K562 (cell line): ENCODE results near the gene SPCS3. TPM values are rescaled to one million over a fixed set of nuclear protein-coding genes. Genes with fewer than 3 reads are reported as not detected.

ENCODE experiments used
- ATAC-seq: fragments of 200-7000 bp; cut with Tn5 transposase; 3 replicates; pipeline ENCODE4 v1.9.1; 2020; ENCODE audit warnings: moderate library complexity
- BruUV-seq: library from RNA; stranded (reverse); fragments of 400-500 nt; replicated peaks from 2 replicates; lab custom pipeline; 2021; lab: Mats Ljungman, UMichigan
- CTCF ChIA-PET: fragments of 300-600 bp; formaldehyde crosslinking; extraction: SDS; loops from one replicate; lab custom pipeline; 2021; ENCODE audit warnings: low intra/inter-chr PET ratio; lab: Yijun Ruan, JAX
- POLR2A ChIA-PET: fragments of 300-600, 350-650 bp; sonication (Branson Sonifier 250); formaldehyde crosslinking; extraction: SDS; loops from one replicate; lab custom pipeline; 2021; ENCODE audit warnings: antibody characterized with exemption, inconsistent platforms; lab: Yijun Ruan, JAX
- DNase-seq, 4 experiments: peaks; one replicate each; pipeline versions ENCODE4 v3.0.0 to v3.0.0-alpha.2; 2011 to 2018; ENCODE audit warnings: low spot score in 3 of 4, mixed read lengths in 3 of 4; ENCODE audit errors: extremely low read depth in 1 of 4
- FAIRE-seq: peaks from 2 replicates; lab custom pipeline; 2011; peaks lifted over from hg19 to GRCh38; lab: Jason Lieb, UNC
- H2AFZ ChIP-seq: 2 replicates; pipeline ENCODE4 v1.6.0; 2011; ENCODE audit warnings: low read depth, low read length, control low read depth, inconsistent platforms
- H3K27ac ChIP-seq: fragments of 200-600 bp; 3 replicates; pipeline ENCODE4 v1.8.0; 2011; ENCODE audit warnings: low read depth, mild to moderate bottlenecking, control low read depth, inconsistent platforms, low read length, moderate library complexity, mixed read lengths; ENCODE audit errors: extremely low read depth
- H3K27me3 ChIP-seq, 2 experiments: fragments of 300-600 bp in 1 of 2; 2 replicates in 1 of 2; 3 replicates in 1 of 2; pipeline versions ENCODE4 v1.6.0 to v1.8.0; 2011; ENCODE audit warnings: inconsistent platforms in 2 of 2, low read length in 2 of 2, mild to moderate bottlenecking in 1 of 2, mixed read lengths in 1 of 2, moderate library complexity in 1 of 2; ENCODE audit not compliant: control insufficient read depth in 2 of 2, insufficient read depth in 2 of 2
- H3K36me3 ChIP-seq: fragments of 300-600 bp; 3 replicates; pipeline ENCODE4 v1.8.0; 2011; ENCODE audit warnings: mild to moderate bottlenecking, low read length, inconsistent platforms; ENCODE audit not compliant: control insufficient read depth, insufficient read depth
- H3K4me1 ChIP-seq, 2 experiments: fragments of 200-600 bp in 1 of 2; replicated peaks in 1 of 2; 2 replicates in 1 of 2; 3 replicates in 1 of 2; pipeline versions ENCODE4 v1.5.1 to v1.8.0; 2011; ENCODE audit warnings: inconsistent platforms in 2 of 2, low read length in 2 of 2, mild to moderate bottlenecking in 1 of 2, mixed read lengths in 1 of 2, moderate library complexity in 1 of 2; ENCODE audit not compliant: control insufficient read depth in 2 of 2, insufficient read depth in 2 of 2
- H3K4me2 ChIP-seq: 2 replicates; pipeline ENCODE4 v1.6.1; 2011; ENCODE audit warnings: low read length, control low read depth, inconsistent platforms, mixed read lengths; ENCODE audit not compliant: insufficient read depth
- H3K4me3 ChIP-seq: fragments of 200-600 bp; sonication (generic), shearing (Covaris generic); 2 replicates; pipeline ENCODE4 v1.5.1; 2016; ENCODE audit warnings: control low read depth, inconsistent platforms
- H3K79me2 ChIP-seq: fragments of 200-600 bp; 3 replicates; pipeline ENCODE4 v1.8.0; 2011; ENCODE audit warnings: low read length, inconsistent platforms; ENCODE audit not compliant: control insufficient read depth, insufficient read depth
- H3K9ac ChIP-seq, 2 experiments: 2 replicates each; pipeline versions ENCODE4 v1.6.0 to v1.6.1; 2011; ENCODE audit warnings: low read depth in 2 of 2, low read length in 2 of 2, control low read depth in 1 of 2, inconsistent platforms in 1 of 2, mild to moderate bottlenecking in 1 of 2, mixed read lengths in 1 of 2; ENCODE audit not compliant: insufficient read depth in 1 of 2
- H3K9me1 ChIP-seq: one replicate; pipeline ENCODE4 v1.6.0; 2011; ENCODE audit warnings: inconsistent platforms, mild to moderate bottlenecking, low read length, moderate library complexity; ENCODE audit not compliant: control insufficient read depth, insufficient read depth
- H3K9me3 ChIP-seq: replicated peaks from 2 replicates; pipeline ENCODE4 v1.5.1; 2011; ENCODE audit warnings: low read depth, low read length, inconsistent platforms; ENCODE audit not compliant: control insufficient read depth, insufficient read depth
- H4K20me1 ChIP-seq: replicated peaks from 2 replicates; pipeline ENCODE4 v1.6.1; 2011; ENCODE audit warnings: low read length, inconsistent platforms, mixed read lengths; ENCODE audit not compliant: control insufficient read depth, insufficient read depth
- KAT8 ChIP-seq: fragments of 450-650 bp; IDR thresholded peaks from 2 replicates; pipeline ENCODE4 v1.6.1; 2016; ENCODE audit warnings: low read depth, mild to moderate bottlenecking
- NFATC3 ChIP-seq: fragments of 450-650 bp; IDR thresholded peaks from 2 replicates; pipeline ENCODE4 v1.6.1; 2017; ENCODE audit warnings: mild to moderate bottlenecking
- NUFIP1 ChIP-seq: fragments of 450-650 bp; IDR thresholded peaks from 2 replicates; pipeline ENCODE4 v1.6.1; 2018; ENCODE audit not compliant: partially characterized antibody
- OTX1 ChIP-seq: fragments of 450-650 bp; formaldehyde crosslinking; IDR thresholded peaks from 2 replicates; pipeline ENCODE4 v1.4.0; 2022; ENCODE audit warnings: mild to moderate bottlenecking
- PRPF4 ChIP-seq: fragments of 200-400 bp; formaldehyde crosslinking; IDR thresholded peaks from one replicate; pipeline ENCODE4 v1.6.1; 2017; ENCODE audit warnings: low read length, low read depth, mild to moderate bottlenecking; ENCODE audit not compliant: insufficient read depth, poor library complexity, severe bottlenecking
- RHOXF2B ChIP-seq: fragments of 250-450 bp; sonication (Bioruptor Pico); conservative IDR thresholded peaks from 2 replicates; pipeline ENCODE4 v1.5.1; 2021
- SP2 ChIP-seq: IDR thresholded peaks from 2 replicates; pipeline ENCODE4 v1.6.1; 2011; ENCODE audit warnings: mild to moderate bottlenecking, low read depth, low read length, moderate library complexity; ENCODE audit not compliant: poor library complexity, severe bottlenecking; ENCODE audit errors: extremely low read depth
- U2AF2 ChIP-seq: fragments of 200-400 bp; formaldehyde crosslinking; optimal IDR thresholded peaks from 2 replicates; pipeline ENCODE3; 2017; ENCODE audit warnings: low read depth, mild to moderate bottlenecking, low read length
- ZBTB7A ChIP-seq: IDR thresholded peaks from 2 replicates; pipeline ENCODE4 v1.6.1; 2011; ENCODE audit warnings: low read depth, mild to moderate bottlenecking, low read length, moderate library complexity, borderline replicate concordance; ENCODE audit not compliant: control insufficient read depth
- ZEB2 ChIP-seq: fragments of 450-650 bp; IDR thresholded peaks from 2 replicates; pipeline ENCODE4 v1.6.1; 2016
- WGBS: fragments of 100-300 bp; shearing (Covaris generic); methylation state at CpG from one replicate; pipeline ENCODE4 v1.1.6; 2016; ENCODE audit warnings: low coverage, mixed read lengths; ENCODE audit not compliant: insufficient coverage; ENCODE audit errors: missing lambda C conversion rate; 5-methylcytosine and 5-hydroxymethylcytosine counted together
- in situ Hi-C: fragments of 300-500 bp; cut with MboI; formaldehyde crosslinking; loops from 4 replicates; pipeline ENCODE4 v1.15.0; 2018; ENCODE audit warnings: inconsistent platforms, mixed read lengths
- intact Hi-C: fragments of 100-400 bp; cut with micrococcal nuclease; formaldehyde crosslinking; loops from 2 replicates; pipeline ENCODE4 v1.14.2; 2022
- polyA plus RNA-seq, 8 experiments: library from polyadenylated mRNA; depleted of rRNA in 4 of 8; stranded (reverse) in 5 of 8; unstranded in 3 of 8; fragments of >200 nt; fragmentation: Nextera tagmentation in 2 of 8; fragmentation: Illumina TruSeq in 1 of 8; extraction: Ambion mirVana in 2 of 8; extraction: Trizol in 1 of 8; gene quantifications; 2 replicates each; pipeline versions ENCODE4 v1.2.1 to v1.2.3, GENCODE V29; 2011 to 2014; ENCODE audit warnings: inconsistent platforms in 1 of 8, missing spikeins in 1 of 8
- total RNA-seq, 7 experiments: library from RNA; depleted of rRNA in 6 of 7; stranded (reverse); fragments of >200 nt in 6 of 7; fragmentation: Illumina TruSeq in 2 of 7; extraction: Trizol in 2 of 7; gene quantifications; 2 replicates each; pipeline versions ENCODE4 v1.2.1 to v1.2.3, GENCODE V29; 2011 to 2021; ENCODE audit warnings: low replicate concordance in 1 of 7
- TF ChIP-seq, protein P1 (sequence below): fragments of 200-800 bp; sonication (Bioruptor generic); IDR thresholded peaks from 2 replicates; pipeline ENCODE4 v1.6.1; 2017; ENCODE audit warnings: missing genetic modification characterization, missing compliant biosample characterization

The SPCS3 gene
- total and polyA plus RNA-seq, 9 of the 15 experiments (the other 6 are each of a cell fraction or from before 2014, with no cell fraction given) = 64.6 to 196 (median 85.4) TPM

DNA sequence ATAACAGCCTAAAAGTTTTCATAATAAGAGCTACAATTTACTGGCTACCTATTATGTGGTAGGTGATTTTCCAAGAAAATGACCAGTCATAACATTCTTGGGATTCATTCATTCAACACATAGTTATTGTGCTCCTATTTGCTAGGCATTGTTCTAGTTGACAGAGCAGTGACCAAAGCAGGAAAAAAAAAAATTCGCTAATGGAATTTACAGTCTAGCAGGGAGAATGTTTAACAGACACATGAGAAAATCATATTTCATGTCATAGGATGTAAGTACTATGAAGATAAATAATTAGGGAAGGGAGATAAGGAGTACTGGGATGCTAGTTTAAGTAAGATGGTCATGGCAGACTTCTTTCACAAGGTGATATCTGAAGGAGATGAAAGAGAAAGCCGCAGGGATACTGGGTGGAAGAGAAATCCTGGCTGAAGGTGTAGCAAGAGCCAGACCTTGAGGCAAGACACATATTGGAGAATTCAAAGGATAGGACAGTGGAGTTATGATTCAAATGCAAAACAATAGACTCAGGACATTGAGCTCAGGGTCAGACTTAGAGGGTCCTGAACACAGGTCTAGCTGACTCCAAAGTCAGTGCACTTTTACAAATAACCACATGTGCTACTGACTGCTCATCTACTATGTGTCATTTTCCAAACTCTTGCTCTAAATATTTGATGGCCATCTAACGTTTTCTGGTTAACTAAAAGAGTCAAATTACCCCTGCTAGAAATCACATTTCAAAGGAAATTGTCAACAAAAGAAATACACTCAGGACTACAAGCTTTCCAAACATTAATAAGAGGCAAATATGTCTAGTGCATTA lies 20.4 kb downstream of the SPCS3 start:
- Histone ChIP-seq H3K27ac (no peak overlapping the region), H3K79me2 (no peaks in the 10 kb centered on the region), H3K4me3 (no peak overlapping the region), H3K36me3 (no peaks in the 10 kb centered on the region), H3K4me1 (no peaks in the 10 kb centered on the region; a peak in 1 of 5 replicates), H3K27me3 (no peaks in the 10 kb centered on the region), H3K9me1 (no peaks in the 10 kb centered on the region), H4K20me1 (no peaks in the 10 kb centered on the region), H2AFZ (no peak overlapping the region), H3K4me2 (no peak overlapping the region), H3K9ac (no peak overlapping the region), H3K9me3 (no peaks in the 10 kb centered on the region)
- FAIRE-seq (peak; percentile 19), ATAC-seq (peak; percentile 35; the same call in 2 of the 3 replicates), DNase-seq (no peak)
- ChIA-PET POLR2A (interaction anchor here (0.7 kb wide), 1 partner anchor 113 kb away, joined by 3 read pairs; no protein-coding TSS in a partner anchor), CTCF (interaction anchor here (0.6 to 2.8 kb wide), 3 partner anchors 67 to 306 kb away, joined by 3 to 20 read pairs (median 3); no protein-coding TSS in a partner anchor)
- in situ Hi-C loops (loop anchor here (25.0 kb wide), 1 partner anchor 378 kb away; no protein-coding TSS in a partner anchor), intact Hi-C loops (loop anchor here (2.0 to 10.0 kb wide), 3 partner anchors 305 to 1975 kb away; no protein-coding TSS in a partner anchor)
- no TSS peak for BruUV-seq
- WGBS = 10% methylated on average over 3 of the region's 3 CpGs
- TF ChIP-seq NFATC3 (no peak), ZEB2 (no peak), KAT8 (no peak), PRPF4 (no peak), ZBTB7A (no peak), U2AF2 (no peak), NUFIP1 (no peak), OTX1 (CRISPR knock-in tag) (no peak), SP2 (no peak), RHOXF2B (no peak)
- TF ChIP-seq, protein P1, sequence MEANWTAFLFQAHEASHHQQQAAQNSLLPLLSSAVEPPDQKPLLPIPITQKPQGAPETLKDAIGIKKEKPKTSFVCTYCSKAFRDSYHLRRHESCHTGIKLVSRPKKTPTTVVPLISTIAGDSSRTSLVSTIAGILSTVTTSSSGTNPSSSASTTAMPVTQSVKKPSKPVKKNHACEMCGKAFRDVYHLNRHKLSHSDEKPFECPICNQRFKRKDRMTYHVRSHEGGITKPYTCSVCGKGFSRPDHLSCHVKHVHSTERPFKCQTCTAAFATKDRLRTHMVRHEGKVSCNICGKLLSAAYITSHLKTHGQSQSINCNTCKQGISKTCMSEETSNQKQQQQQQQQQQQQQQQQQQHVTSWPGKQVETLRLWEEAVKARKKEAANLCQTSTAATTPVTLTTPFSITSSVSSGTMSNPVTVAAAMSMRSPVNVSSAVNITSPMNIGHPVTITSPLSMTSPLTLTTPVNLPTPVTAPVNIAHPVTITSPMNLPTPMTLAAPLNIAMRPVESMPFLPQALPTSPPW (CRISPR knock-in tag) = no peak
